NCI-H2107 treated with DMSO at 0.1 percent for 48 hours (cell line): Measurements from ENCODE around the gene GALNT18.
"Not testable (repeated sequence)": the region's sequence is repeated elsewhere in the genome, so short reads cannot be mapped to it uniquely, and the experiment has no call there.

Experiments used
- DNase-seq: peaks from one replicate; lab custom pipeline; 2025; ENCODE audit not compliant: unreplicated experiment; lab: John Stamatoyannopoulos, UW

The GALNT18 gene

DNA sequence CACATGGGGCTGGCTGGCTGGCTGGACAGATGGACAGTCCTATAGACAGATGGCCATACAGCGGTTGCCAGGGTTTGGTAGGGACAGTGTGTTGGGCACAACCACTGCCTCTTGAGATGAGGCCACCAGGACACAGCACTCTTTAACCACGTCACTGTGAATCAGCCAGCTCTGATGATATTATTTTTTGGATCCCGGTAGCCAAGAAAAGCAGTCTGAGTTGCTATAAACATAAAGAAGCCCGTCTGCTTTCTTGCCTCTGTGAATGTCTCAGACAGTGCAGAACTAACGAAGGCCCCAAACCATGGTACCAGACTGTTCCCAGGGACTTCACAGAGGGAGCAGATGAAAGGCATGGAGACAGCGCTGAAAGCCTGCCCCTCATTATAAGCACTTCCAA lies 152.9 kb downstream of the GALNT18 start:
- no peak for DNase-seq

DNA sequence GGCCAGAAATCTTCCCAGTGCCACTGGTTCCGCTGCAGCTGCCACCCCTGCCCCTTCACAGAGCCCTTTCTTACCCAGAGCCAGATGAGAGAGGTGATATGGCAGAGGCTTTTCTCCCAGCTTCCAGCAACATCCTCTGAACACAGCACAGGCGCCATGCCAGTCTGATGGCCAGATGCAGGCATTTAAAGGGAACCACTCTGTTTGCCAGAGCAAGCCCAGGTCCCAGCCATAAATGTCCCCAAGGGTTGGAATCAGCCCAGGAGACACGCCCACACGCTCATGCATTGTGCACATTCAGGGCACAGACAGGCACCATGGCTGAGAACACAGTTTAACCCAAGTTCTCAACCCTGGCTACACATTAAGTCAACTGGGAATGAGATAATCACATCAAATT lies 154.5 kb downstream of the GALNT18 start:
- DNase-seq, result no peak

GRCh38 chr11:11464555-11464954 lies 157.2 kb downstream of the GALNT18 start:
- DNase-seq, result no peak

DNA sequence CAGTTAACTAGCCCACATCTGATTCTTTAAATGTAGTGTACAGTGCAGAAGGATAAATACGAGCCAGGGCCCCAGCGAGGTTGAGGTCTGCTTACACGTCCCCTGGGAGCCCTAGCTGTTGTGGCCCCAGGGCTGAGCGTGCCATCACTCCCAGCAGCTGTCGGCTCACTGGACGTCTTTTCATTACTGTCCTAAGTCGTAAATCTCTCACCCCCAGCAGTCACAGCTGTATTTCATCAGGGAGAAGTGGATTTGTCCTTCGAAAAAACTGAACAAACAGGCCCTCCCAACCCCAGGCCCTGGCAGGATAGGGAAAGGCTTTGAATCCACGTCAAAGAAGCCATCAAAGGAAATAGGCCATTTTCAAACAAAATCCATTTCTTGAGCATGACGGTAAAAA lies 158.4 kb downstream of the GALNT18 start:
- DNase-seq, result peak; percentile 62

DNA sequence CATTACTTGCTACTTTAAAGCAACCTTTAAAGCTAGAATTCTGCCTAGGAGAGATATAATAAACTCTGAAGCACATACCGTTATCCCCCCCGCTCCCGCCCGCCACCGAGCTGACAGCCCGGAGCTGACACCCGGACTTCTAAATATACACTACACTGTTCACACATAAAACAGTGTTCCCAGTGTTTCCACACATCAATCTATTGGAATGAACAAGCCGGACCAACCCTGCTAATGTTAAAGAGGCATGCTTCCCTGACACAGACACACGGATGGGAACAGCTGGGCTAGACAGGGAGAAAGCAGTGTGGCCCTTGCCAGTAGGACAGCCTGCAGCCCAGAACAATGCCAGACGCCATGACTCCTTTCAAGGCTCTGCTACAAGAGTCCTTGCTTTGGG lies 160.3 kb downstream of the GALNT18 start:
- DNase-seq, result no peak

GRCh38 chr11:11459578-11459977 lies 162.2 kb downstream of the GALNT18 start:
- DNase-seq, result no peak

DNA sequence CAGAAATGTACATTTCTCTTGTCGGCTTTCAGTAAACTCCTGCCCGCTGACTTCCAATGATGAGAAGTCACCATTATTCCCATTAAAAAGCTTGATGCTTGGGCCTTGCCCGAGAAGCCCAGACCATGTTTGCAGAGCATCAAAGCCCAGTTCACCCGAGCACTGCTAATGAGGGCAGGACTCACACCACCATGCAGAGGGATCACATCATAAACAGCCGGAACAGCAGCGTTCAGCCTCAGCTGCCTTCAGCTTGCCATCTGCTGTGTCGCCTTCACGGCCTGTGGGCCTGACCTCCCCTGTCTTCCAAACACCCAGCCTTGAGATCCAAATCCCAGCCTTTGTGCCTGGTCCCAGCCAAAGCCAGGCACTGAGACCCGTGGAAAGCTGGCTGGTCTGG lies 163.3 kb downstream of the GALNT18 start:
- no peak for DNase-seq

- no peak for DNase-seq
Observed at GRCh38 chr11:11458001-11458400, 163.8 kb downstream of the GALNT18 start.

DNA sequence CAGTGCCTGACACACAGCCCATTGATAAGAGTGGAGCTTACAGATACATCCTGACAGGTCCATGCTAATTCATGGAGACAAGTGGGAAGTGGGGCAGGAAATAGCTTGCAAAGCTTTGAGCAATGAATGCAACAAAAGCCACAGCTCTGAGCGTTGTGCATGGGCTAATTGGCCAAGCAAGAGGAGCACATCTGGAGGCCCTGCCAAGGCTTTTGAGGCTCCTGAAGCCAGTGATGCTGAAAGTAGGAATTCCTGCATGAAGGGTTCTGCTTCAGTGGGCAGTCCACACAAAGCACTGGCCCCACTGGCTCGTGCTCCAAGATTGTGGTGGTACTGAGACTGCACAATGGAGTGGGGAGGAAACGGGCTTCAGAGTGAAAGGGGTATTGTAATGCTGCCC lies 164.9 kb downstream of the GALNT18 start:
- DNase-seq, result no peak

- DNase-seq, result no peak
Observed at GRCh38 chr11:11454671-11455223, 167.1 kb downstream of the GALNT18 start.

GRCh38 chr11:11451501-11452005 lies 170.3 kb downstream of the GALNT18 start:
- DNase-seq, result no peak

GRCh38 chr11:11450744-11451362 lies 171.0 kb downstream of the GALNT18 start:
- no peak for DNase-seq

DNA sequence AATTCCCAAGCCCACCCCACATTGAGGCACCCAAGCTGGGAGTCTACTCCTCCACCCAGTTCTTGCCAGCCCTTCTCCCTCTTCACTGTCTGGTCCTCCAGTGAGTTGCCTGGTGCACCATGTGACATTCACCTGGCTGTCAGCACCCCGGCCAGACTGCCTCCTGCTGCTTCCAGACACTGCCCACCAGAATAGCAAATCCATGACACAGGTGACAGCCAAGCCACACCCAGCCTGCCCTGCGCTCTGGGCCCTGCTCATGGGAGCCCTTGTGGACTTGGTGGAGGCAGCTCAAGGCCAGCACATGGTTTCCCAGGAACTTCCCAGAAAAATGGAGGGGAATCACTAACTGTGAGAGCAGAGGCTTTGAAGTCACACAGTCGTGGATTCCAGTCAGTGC lies 172.5 kb downstream of the GALNT18 start:
- no peak for DNase-seq

GRCh38 chr11:11448626-11449025 lies 173.2 kb downstream of the GALNT18 start:
- DNase-seq, result no peak

- DNase-seq, result not testable (repeated sequence)
Observed at GRCh38 chr11:11447601-11448000, 174.2 kb downstream of the GALNT18 start.

GRCh38 chr11:11446967-11447366 lies 174.8 kb downstream of the GALNT18 start:
- DNase-seq, result no peak

GRCh38 chr11:11446564-11446963 lies 175.2 kb downstream of the GALNT18 start:
- DNase-seq, result no peak

DNA sequence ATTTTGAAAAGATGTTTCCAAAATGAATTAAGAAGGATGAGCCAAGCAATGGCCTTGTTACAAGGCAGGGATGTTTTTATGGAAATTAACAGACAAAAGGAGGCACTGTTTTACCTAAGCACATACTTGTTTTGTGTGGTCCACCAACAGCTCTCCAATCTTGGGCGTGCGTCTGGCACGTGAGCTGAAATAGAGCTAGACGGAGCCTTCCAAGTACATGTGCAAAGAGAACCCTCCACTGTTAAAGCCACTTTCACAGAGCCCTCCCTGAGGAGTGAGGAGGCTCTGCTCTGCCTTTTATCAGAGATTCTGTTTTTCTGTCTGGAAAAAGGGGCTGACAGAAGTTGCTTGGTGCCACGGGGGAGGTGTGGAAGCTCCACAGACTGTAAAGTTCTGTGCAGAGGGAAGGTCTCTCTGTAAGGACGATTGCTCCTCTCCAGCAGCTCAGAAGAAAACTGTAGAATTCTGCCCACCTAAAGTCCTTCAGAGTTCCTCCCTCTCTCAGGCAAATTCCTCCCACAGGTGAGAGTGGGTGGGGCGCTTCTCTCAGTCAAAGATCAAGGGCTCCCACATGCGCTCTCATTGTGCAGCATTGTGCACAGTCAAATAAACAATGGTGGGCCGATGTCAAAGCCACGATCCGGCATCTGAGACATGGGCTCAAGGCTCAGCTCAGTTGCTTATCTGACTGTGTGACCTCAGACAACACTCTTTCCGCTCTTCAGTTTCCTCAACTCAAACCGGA lies 176.2 kb downstream of the GALNT18 start:
- no peak for DNase-seq

DNA sequence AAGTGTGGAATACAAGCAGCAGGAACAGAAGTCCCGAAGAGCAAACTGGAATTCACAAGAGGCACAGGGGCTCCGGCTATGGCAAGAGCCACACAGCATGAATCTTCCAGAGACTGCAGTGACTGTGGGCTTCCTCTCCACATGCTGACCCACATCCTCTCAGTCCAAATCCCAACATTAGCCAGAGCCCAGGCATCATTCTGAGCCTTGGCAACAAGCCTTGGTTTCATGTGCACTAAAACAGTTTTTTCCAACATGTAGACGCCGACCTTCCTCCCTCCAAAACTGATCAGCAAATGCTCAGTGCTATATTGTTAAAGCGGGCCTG lies 177.0 kb downstream of the GALNT18 start:
- no peak for DNase-seq

DNA sequence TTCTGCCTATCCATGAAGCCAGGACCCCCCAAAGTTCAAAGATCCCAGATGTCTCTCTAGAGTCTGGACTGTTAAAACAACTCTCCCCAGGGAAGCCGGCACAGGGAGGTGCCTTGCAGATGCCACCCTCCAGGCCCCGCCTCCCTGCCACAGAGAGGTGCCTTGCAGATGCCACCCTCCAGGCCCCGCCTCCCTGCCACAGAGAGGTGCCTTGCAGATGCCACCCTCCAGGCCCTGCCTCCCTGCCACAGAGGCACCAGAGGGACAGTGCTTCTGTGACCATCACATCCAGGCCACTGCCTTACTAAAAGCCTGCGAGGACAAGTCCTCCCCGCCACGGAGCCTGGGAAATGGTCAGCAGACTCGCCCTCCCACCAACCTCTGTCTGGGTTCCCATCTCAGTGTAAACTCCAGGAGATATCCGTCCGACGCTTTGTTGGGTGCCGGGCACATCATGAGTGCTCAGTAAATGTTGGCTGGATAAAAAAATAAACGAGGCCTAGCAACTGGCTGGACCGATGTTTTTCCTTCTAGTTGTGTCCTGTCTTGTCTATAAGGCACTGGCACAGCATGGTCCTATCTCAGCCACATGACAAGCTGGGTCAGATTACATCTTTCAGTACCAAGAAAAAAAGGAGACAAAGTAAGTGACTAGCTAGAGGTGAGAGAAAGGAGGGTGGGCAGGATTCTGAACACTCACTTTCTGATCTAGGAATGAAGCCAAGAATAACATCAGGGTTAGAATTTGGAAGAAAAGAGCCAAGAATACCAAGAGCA lies 177.6 kb downstream of the GALNT18 start:
- DNase-seq, result no peak

DNA sequence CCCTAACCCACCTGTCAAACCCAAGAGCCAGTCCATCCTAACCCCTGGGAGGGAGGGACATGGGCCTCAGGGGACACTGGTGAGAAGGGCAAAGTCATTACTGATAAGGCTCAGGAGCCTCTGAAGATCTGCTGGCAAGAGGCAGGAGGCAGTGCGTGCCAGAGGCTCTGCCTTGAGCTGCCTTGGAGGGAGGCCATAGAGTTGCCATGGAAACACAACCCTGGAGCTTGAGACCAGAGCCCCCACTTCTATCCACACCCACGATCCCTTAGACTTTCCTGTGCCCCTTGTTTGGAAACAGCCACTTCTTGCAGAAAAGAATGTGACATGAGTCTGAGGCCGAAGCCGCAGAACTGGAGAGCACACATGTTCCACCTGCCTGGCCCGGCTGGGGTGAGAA lies 179.0 kb downstream of the GALNT18 start:
- DNase-seq, result no peak

GRCh38 chr11:11441516-11441915 lies 180.3 kb downstream of the GALNT18 start:
- no peak for DNase-seq
